ENCODE data around the gene VDR.

VDR gene

GRCh38 chr12:47889040-47889439, 15.8 kb downstream of the VDR start:
- DNase-seq = no peak

DNA sequence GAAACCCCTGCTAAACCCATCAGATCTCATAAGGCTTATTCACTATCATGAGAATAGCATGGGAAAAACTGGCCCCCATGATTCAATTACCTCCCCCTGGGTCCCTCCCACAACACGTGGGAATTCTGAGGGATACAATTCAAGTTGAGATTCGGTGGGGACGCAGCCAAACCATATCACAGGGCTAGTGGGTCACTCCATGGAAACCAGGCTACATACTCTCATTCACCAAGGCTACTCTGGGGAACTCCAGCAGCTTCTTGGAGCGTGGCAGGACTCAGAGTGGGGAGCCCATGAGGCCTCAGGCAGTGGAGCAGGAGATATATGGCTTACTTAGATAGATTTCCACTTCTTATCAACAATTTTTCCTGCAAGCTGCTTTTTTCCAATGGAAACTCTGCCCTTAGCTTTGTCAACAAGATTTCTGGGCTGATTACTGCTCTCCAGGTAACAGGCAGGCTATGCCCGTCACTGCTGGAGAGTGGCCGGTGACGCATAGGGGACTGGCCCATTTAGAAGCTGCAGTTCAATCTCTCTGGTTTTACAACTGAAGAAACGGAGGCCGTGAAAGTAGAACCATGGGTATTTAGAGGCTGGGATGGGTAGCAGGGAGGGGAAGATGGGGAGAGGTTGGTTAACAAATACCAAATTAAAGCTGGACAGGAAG, 16.5 kb downstream of the VDR start:
- no peak for DNase-seq

DNA sequence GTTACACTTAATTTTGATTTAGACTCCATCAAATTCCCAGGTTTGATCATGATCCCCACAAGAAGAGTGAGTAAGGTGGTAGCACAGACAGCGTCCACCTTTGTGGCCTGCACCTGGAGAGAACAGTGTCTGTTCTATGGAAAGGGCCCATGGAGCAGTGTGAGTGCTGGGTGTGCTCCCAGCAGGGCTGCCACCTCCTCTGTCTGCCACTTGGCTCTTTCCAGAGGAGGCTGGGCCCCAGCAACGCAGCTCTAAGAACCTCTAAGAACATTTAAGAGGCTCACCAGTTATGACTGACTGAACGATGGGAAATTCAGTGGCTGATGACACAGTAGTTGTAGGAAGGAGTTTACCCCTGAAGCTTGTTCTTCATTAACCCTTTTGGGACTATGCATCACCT, 17.3 kb downstream of the VDR start:
- no peak for DNase-seq

- DNase-seq = no peak
These were observed 18.1 kb downstream of the VDR start for GRCh38 chr12:47886510-47887240.

DNA sequence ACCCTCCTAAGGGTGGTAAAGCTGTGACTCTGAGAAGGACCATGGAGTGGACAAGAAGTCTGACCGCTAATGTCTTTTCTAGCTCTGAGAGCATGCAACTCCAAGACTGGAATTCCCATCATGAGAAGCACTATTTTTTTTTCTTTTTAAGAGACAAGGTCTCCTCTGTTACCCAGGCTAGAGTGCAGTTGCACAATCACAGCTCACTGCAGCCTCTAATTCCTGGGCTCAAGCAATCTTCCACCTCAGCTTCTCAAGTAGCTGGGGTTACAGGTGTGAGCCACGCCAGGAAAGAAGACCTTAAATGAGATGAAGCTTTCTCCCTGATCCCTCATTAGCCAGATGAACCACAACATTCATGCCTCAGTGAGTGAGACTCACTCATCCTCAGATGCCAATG, 19.2 kb downstream of the VDR start:
- DNase-seq = no peak

GRCh38 chr12:47885012-47885501, 19.7 kb downstream of the VDR start:
- DNase-seq = no peak

DNA sequence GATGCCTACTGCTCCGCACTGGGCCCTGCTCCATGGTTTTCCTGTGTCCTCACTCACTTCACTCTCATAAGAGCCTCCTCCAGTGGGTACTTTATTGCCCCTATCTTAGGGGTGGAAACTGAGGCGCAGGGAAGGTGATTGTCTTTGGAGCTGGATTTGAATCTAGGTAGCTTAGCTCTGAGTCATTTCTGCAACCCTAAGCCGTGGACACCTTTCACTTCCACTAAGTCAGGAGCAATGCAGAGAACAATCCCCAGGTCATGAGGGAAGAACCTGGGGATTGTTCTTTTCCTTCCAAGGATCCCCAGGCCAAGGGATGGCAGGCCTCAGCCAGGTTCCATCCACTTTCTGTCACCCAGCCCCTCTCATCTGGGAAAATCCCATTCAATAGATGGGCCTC, 20.3 kb downstream of the VDR start:
- DNase-seq = no peak

DNA sequence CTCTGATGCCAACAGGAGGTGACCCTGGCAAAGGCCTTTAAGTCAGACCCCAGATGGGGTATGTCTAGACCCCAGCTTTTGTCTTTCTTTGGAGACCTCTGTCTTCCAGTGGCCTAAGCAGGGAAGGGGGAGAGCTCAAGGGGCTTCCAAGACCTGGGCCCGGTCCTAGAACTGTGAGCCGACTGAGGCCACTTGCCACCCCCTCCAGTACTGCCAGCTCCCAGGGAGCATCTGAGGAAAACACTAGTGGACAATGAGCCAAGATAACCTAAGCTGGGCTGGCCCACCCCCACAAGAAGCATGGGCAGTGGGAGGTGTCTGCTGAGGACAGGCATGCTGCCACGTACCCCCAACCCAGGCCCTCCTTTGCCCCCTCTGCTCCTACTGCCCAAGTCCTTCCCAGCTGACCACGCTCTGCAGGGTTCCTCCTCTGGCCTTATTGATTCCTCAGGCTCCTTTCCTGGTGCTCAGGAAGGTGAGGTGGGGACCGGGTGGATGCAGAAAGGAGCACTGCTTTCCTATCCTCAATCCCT, 21.1 kb downstream of the VDR start:
- no peak for DNase-seq

DNA sequence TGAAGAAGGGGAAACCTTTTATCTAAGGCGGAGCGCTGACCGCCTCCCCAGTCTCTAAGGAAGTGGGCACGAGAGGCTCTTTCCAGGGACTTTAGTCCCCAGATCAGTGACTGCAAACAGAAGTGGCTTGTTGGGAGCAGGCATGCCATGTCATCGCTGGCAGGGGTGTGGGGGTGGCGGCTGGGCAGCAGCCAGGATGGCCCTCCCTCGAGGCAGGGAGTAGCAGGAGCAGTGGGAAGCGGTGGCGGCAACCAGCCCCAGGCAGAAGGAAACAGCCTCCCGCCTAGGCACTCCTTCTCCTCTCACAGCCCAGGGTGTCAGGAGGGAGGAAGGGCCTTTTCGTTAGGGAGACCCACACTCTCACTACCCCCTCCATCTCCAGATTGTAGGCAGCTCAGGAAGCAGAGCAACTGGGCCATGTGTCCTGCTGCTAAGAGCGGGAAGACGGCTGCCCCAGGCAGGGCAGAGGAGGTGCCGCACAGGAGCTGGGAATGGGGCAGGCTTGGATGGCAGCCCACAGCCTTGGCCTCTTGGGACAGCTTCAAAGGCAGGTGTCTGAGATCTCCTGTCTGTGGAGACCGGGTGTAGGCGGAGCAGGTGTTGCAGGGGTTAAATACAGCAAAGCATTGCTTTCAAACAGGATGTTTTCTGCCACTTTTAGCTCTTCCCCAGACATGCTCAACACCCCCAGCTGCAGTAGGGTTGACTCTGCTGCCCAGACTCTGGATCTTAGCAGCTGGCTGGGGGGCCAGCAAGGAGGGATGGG, 21.8 kb downstream of the VDR start:
- no peak for DNase-seq

DNA sequence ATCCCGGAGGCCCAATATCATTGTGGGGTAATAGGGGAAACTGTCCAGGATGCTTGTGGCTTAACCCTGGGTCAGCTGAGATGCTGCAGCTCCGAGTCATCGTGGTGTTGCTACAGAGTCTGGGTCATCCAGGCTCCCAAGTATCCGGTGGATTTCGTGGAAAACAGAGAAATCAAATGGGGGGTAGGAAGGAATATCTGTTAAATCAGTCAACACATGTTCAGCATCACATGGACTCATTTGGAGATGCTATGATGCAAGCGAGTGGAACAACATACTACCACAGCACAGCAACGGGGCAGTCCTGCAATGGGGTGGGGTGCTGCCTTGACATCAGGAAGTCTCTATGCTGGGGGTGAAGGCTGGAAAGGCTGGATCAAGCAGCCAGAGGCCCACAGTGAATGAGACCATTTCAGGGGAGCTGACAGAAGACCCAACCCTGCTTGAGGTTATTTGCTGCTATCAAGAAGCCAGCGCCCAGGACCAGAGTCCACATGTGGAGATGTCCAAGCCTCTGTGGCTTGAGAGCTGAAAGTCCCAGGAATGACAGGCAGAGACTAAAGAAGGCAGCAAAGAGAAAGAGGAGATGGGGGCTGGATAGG, 22.9 kb downstream of the VDR start:
- no peak for DNase-seq

DNA sequence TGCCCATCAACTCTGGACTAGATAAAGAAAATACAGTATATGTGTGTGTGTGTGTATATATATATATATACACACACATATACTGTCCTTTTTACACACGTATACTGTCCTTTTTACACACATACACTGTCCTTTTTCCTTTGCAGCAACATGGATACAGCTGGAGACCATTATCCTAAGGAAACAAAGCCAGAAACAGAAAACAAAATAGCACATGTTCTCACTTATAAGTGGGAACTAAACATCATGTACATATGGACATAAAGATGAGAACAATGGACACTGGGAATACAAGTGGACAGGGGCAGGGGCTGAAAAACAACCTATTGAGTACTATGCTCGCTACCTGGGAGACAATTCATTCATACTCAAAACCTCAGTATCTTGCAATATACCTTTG, 23.7 kb downstream of the VDR start:
- no peak for DNase-seq

GRCh38 chr12:47878918-47879481, 25.8 kb downstream of the VDR start:
- DNase-seq = no peak

GRCh38 chr12:47878293-47878917, 26.4 kb downstream of the VDR start:
- DNase-seq = no peak

DNA sequence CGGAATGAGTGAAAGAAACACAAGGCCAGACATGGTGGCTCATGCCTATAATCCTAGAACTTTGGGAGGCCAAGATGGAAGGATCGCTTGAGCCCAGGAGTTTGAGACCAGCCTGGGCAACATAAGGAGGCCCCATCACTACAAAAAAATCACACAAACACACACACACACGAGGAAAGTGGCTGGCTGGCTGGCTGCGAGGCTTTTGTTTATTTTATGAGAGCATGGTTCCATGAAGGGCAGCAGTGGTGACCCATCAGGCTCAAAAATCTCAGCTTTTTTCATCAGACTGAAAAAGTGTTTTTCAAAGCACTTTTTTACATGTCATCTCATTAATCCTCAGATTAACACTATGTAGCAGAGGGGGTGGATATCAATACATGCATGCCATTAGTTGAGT, 27.7 kb downstream of the VDR start:
- no peak for DNase-seq

- no peak for DNase-seq
These were observed 28.3 kb downstream of the VDR start for GRCh38 chr12:47876440-47876960.

GRCh38 chr12:47875746-47876439, 28.9 kb downstream of the VDR start:
- no peak for DNase-seq

DNA sequence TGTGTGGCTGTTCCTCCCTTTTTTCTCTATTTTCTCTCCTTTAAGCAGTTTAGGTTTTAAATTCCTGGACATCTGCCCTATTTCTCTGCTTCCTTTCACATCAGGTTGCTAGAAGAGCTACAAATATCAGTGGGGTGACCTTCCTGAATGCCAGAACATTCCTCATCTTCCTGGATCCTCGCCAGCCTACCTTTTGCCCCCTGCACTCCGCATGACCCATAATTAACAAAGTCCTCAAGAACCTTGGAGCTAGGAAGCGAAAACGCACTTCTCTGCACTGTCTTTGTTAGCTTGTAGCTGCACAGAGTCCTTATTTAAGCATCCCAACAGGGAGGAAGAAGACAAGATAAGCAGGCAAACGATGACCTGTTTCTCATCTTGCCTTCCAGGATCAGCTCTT, 30.5 kb downstream of the VDR start:
- DNase-seq = no peak

DNA sequence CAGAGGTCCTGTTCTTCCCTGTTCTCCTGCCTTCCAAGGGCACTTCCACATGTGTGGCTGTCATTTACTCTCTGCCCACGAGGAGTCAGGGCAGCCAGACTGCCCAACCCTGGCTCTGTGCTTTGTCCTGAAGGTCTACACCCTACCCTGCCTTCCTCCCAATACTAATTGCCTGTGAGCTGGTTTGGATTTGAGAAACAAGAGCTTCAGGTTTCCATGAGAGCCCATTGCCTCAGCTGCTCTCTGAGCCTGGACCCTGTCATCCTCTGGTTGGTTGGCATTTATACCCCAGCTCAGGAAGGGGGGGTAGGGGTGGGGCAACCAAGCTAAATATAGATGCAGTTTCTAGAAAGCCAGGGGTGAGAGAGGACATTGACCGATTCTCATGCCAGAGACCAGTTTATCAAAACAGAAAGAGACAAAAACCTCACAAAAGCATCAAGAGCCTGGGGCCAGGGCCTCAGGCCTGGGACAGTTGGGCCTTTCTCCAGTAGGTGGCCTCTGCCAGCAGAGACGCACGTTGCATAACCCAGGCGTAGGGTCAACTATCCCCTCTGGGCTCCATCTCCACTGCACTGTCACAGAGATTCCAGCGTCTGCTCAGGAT, 34.5 kb downstream of the VDR start:
- no peak for DNase-seq

GRCh38 chr12:47868552-47869031, 36.2 kb downstream of the VDR start:
- no peak for DNase-seq

GRCh38 chr12:47868041-47868440, 36.8 kb downstream of the VDR start:
- no peak for DNase-seq

- no peak for DNase-seq
These were observed 37.3 kb downstream of the VDR start for GRCh38 chr12:47867495-47867941.
